Mucosa of descending colon (tissue), 3 donors: ENCODE results near the gene C2orf92. TPM values are rescaled to one million over a fixed set of nuclear protein-coding genes. Genes with fewer than 3 reads are reported as not detected.

ENCODE experiments used
- ATAC-seq: fragments of 200-7000 bp; cut with Tn5 transposase; one replicate; pipeline ENCODE4 v1.9.1; 2020; ENCODE audit warnings: mild to moderate bottlenecking, moderate library complexity
- DNase-seq, 3 donors: peaks; one replicate each; pipeline ENCODE4 v3.0.0-alpha.2; 2020
- H3K36me3 ChIP-seq: fragments of 200-600 bp; one replicate; pipeline ENCODE4 v1.8.0; 2021; ENCODE audit warnings: low read depth, mild to moderate bottlenecking
- H3K4me1 ChIP-seq: fragments of 200-600 bp; one replicate; pipeline ENCODE4 v1.8.0; 2021; ENCODE audit warnings: low read depth, mild to moderate bottlenecking
- H3K4me3 ChIP-seq: fragments of 200-600 bp; one replicate; pipeline ENCODE4 v1.8.0; 2021; ENCODE audit warnings: mild to moderate bottlenecking
- H3K9me3 ChIP-seq: fragments of 200-600 bp; one replicate; pipeline ENCODE4 v1.8.0; 2021; ENCODE audit warnings: mild to moderate bottlenecking
- intact Hi-C, 2 donors: fragments of 100-400 bp; cut with DNase I in 1 of 2; cut with micrococcal nuclease in 1 of 2; formaldehyde crosslinking; loops; one replicate each; pipeline versions ENCODE4 v1.11.0 to v1.11.1; 2022; cut with DNase I, micrococcal nuclease
- total RNA-seq, 3 donors: library from RNA; stranded (reverse); fragmentation: NEBNext Ultra II Directional in 2 of 3; extraction: Animal tissue kit (Norgen Biotek cat#: 25700) in 2 of 3; gene quantifications; one replicate each; pipeline versions ENCODE4 v1.2.1 to v1.2.4, GENCODE V29; 2021 to 2023
- TF ChIP-seq, protein P1 (sequence below): fragments of 200-600 bp; IDR thresholded peaks from one replicate; pipeline ENCODE4 v1.8.0; 2022; ENCODE audit warnings: antibody characterized with exemption, mild to moderate bottlenecking
- donor health status: DM: no; HTN: no; CAD: no; lungs with moderate emphysema.
- donor health status: DM: no; HTN: no; CAD: no.
- donor health status: DM: no; HTN: yes; CAD: no.

The C2orf92 gene
- total RNA-seq, 3 donors from 2014 or later = 8.7 to 12.5 (median 11.7) TPM

DNA sequence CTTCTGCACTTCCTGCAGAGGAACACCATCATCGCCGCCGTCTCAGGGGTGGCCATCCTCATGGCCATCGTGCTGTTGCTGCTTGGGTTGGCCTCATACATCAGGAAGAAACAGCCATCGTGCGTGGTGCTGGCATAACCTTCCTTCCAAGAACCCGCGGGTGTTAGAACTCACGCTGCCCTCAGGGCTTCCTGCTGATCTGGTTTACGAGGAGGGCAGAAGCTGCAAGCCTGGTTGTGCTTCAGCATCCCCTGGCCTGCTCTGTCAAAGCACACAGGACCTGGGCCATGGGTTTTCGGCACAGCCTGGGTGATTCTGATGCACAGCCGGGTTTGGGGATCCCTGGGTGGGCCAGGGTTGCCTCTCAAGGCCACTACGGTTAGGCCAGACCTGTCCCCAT is 31.7 kb downstream of the C2orf92 start:
- TF ChIP-seq, protein P1, sequence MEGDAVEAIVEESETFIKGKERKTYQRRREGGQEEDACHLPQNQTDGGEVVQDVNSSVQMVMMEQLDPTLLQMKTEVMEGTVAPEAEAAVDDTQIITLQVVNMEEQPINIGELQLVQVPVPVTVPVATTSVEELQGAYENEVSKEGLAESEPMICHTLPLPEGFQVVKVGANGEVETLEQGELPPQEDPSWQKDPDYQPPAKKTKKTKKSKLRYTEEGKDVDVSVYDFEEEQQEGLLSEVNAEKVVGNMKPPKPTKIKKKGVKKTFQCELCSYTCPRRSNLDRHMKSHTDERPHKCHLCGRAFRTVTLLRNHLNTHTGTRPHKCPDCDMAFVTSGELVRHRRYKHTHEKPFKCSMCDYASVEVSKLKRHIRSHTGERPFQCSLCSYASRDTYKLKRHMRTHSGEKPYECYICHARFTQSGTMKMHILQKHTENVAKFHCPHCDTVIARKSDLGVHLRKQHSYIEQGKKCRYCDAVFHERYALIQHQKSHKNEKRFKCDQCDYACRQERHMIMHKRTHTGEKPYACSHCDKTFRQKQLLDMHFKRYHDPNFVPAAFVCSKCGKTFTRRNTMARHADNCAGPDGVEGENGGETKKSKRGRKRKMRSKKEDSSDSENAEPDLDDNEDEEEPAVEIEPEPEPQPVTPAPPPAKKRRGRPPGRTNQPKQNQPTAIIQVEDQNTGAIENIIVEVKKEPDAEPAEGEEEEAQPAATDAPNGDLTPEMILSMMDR = no peak
- no peaks in the 10 kb centered on the region for H3K36me3 ChIP-seq
- ATAC-seq (no peak), DNase-seq (no peak)
- H3K4me3 ChIP-seq = no peak overlapping the region
- intact Hi-C loops = no loop called here
- no peaks in the 10 kb centered on the region for H3K4me1 ChIP-seq
- no peaks in the 10 kb centered on the region for H3K9me3 ChIP-seq

DNA sequence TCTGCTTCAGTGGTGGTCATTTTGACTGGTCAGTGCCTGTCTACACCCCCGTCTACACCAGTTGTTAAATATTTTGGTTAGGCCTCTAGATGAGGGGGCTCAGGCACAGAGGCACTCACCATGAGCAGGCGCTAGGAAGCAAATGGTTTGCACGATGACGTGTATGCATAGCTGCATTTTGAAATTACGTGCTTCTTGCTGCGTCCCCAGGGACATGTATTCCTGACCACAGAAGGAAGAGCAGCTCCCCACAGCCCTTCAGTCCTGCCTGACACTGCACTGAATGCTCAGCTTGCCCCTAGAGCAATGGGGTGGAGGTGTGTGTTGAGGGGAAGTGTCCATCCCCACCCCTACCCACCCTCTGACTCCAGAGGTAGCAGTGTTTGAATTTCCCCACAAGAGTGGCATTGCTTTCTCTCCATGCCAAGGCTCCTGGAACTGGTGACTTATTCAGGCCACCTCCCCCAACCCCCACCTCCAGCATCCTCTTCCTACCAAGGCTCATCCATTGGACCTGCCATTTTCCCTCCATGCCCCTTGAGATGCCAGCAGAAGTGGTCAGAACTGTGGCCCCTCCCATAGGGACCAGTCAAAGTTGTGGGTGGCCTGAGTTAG is 32.4 kb downstream of the C2orf92 start:
- Histone ChIP-seq H3K36me3 (no peaks in the 10 kb centered on the region), H3K4me3 (no peak overlapping the region), H3K9me3 (no peaks in the 10 kb centered on the region), H3K4me1 (no peaks in the 10 kb centered on the region)
- TF ChIP-seq, protein P1 = no peak
- ATAC-seq (no peak), DNase-seq (no peak)
- intact Hi-C loops = no loop called here

DNA sequence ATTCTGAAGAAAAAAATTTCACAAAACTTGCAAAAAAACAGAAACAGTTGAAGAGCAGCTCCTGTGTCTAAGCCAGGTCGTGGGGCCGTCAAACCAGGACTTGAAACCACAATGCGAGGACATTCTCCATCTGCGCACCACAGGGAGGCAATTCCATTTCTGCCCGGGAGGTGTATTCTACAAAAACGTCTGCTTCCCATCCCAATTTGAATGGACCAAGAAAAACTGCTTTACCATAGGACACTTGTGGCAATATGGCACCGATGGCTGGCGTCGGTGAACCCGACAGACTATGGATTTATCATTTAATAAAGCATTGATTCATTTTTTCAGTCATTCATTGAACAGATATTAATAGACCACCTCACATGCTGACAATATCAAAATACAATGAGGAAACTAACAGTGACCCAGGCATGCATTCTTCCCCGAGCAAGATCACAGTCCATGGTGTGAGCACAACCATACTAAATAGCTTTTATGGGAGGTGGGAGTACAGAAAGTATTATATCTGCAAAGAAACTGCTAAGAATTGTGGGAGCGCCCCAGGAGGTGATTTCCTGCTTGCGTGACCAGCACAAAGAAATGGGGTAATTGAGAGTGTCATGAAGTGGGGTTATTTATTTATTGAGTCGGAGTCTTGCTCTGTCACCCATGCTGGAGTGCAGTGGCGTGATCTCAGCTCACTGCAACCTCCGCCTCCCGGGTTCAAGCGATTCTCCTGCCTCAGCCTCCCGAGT is 33.4 kb downstream of the C2orf92 start:
- TF ChIP-seq, protein P1 = no peak
- H3K4me1 ChIP-seq = no peaks in the 10 kb centered on the region
- intact Hi-C loops = no loop called here
- DNase-seq (no peak), ATAC-seq (no peak)
- H3K4me3 ChIP-seq = no peak overlapping the region
- H3K9me3 ChIP-seq = no peaks in the 10 kb centered on the region
- no peaks in the 10 kb centered on the region for H3K36me3 ChIP-seq

- no peak overlapping the region for H3K4me3 ChIP-seq
- H3K4me1 ChIP-seq = no peaks in the 10 kb centered on the region
- TF ChIP-seq, protein P1 = no peak
- no peaks in the 10 kb centered on the region for H3K36me3 ChIP-seq
- intact Hi-C loops = no loop called here
- no peak for ATAC-seq
- H3K9me3 ChIP-seq = no peaks in the 10 kb centered on the region
- DNase-seq = no peak
Measured at GRCh38 chr2:97703741-97704140, 34.2 kb downstream of the C2orf92 start.

GRCh38 chr2:97704989-97705388 is 35.5 kb downstream of the C2orf92 start:
- ATAC-seq (no peak), DNase-seq (no peak)
- H3K4me3 ChIP-seq = no peak overlapping the region
- intact Hi-C loops = no loop called here
- TF ChIP-seq, protein P1 = no peak
- no peaks in the 10 kb centered on the region for H3K4me1 ChIP-seq
- H3K36me3 ChIP-seq = no peaks in the 10 kb centered on the region
- no peaks in the 10 kb centered on the region for H3K9me3 ChIP-seq
